Mesothelial cell of epicardium (in vitro differentiated cells): ENCODE measurements around the gene KIF4B. TPM values are rescaled to one million over a fixed set of nuclear protein-coding genes. Genes with fewer than 3 reads are reported as not detected.

ENCODE experiments used
- DNase-seq, 2 experiments: peaks; one replicate each; pipeline ENCODE4 v3.0.0; 2021; ENCODE audit warnings: low spot score in 2 of 2; ENCODE audit not compliant: unreplicated experiment in 2 of 2
- H3K27ac Mint-ChIP-seq: 2 replicates; pipeline ENCODE4 v1.8.0; 2021; ENCODE audit warnings: mixed read lengths
- H3K27me3 Mint-ChIP-seq: 2 replicates; pipeline ENCODE4 v1.8.0; 2021; ENCODE audit warnings: low read depth, mixed read lengths
- H3K36me3 Mint-ChIP-seq: 2 replicates; pipeline ENCODE4 v1.8.0; 2021; ENCODE audit warnings: mixed read lengths
- H3K4me1 Mint-ChIP-seq: 2 replicates; pipeline ENCODE4 v1.8.0; 2021; ENCODE audit warnings: mixed read lengths
- H3K4me3 Mint-ChIP-seq: 2 replicates; pipeline ENCODE4 v1.8.0; 2021; ENCODE audit warnings: mild to moderate bottlenecking, moderate library complexity, mixed read lengths
- H3K9me3 Mint-ChIP-seq: 2 replicates; pipeline ENCODE4 v1.8.0; 2021; ENCODE audit warnings: mixed read lengths
- total RNA-seq: library from RNA; stranded (reverse); gene quantifications from 3 replicates; pipeline ENCODE4 v1.2.1, GENCODE V29; 2021
- TF ChIP-seq, protein P1 (sequence below): fragments of 200-600 bp; sonication (generic); IDR thresholded peaks from one replicate; pipeline ENCODE4 v1.5.0; 2021; ENCODE audit warnings: antibody characterized with exemption; ENCODE audit not compliant: unreplicated experiment

KIF4B gene
- total RNA-seq, 1 donor from 2014 or later, result not detected

DNA sequence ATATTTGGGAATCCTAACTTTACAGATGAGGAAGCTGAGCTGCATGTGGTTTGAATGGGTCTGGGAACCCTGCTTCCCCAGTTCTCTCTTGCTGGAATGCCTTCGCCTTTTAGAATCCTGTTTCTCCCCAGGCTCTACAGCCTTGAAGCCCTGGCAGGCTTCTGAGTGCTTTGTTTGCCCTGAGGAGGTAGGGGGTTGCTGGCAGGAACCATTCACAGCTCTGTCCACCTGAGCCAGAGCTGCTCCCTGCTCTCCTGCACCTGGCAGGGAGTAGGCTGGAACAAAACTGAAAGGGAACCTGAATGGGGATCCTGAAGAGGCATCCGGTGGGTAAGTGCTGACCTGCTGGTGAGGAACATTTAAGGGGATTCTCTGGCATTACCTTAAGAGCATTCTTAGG lies 33.0 kb downstream of the KIF4B start:
- Mint-ChIP-seq H3K4me3 (no peak overlapping the region), H3K4me1 (peaks cover 6% of the 10 kb centered on the region), H3K27ac (no peak overlapping the region), H3K9me3 (no peaks in the 10 kb centered on the region), H3K36me3 (no peaks in the 10 kb centered on the region), H3K27me3 (peaks cover 4% of the 10 kb centered on the region)
- TF ChIP-seq, protein P1, sequence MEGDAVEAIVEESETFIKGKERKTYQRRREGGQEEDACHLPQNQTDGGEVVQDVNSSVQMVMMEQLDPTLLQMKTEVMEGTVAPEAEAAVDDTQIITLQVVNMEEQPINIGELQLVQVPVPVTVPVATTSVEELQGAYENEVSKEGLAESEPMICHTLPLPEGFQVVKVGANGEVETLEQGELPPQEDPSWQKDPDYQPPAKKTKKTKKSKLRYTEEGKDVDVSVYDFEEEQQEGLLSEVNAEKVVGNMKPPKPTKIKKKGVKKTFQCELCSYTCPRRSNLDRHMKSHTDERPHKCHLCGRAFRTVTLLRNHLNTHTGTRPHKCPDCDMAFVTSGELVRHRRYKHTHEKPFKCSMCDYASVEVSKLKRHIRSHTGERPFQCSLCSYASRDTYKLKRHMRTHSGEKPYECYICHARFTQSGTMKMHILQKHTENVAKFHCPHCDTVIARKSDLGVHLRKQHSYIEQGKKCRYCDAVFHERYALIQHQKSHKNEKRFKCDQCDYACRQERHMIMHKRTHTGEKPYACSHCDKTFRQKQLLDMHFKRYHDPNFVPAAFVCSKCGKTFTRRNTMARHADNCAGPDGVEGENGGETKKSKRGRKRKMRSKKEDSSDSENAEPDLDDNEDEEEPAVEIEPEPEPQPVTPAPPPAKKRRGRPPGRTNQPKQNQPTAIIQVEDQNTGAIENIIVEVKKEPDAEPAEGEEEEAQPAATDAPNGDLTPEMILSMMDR, result no peak
- DNase-seq, result no peak

- no peak overlapping the region for H3K27ac Mint-ChIP-seq
- H3K4me1 Mint-ChIP-seq, result peaks cover 10% of the 10 kb centered on the region
- H3K27me3 Mint-ChIP-seq, result peaks cover 4% of the 10 kb centered on the region
- no peaks in the 10 kb centered on the region for H3K9me3 Mint-ChIP-seq
- no peak for DNase-seq
- TF ChIP-seq, protein P1, result no peak
- H3K36me3 Mint-ChIP-seq, result no peaks in the 10 kb centered on the region
- no peak overlapping the region for H3K4me3 Mint-ChIP-seq
These were observed 34.3 kb downstream of the KIF4B start for GRCh38 chr5:155047818-155048217.

DNA sequence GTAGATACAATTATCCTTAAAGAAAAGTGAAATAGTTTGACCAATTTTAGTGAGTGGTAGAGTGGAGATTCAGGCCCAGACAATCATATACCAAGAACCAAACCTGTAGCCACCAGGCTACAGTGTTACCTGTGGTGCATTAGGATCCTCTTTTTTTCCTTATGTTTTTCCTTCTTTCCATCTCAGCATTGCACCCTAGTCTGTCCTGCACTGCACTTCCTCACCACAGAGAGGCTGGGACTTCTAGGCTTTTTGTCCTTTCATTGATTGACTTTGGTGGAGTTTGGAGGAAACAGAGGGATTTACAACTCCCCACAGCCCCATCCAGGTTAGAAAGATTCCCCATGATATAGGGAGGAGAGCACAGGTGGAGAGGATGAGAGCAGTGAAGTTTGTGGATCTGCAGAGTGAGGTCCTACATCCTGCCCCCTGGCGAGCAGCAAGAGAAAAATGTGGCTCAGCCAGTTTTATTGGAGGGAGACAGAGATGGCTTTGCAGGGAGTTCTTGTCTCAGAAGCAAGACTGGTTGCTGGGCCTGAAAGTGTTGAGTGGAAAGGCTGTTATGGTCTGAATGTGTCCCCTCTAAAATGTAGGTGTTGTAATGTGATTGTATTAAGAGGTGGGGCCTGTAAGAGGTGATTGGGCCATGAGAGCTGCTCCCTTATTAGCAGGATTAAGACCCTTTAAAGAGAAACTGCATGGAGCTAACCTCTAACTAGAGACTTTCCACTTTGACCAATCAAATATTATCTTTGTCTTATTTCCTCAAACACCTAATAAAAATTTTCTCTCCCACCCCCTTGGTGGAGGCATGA lies 36.2 kb downstream of the KIF4B start:
- H3K4me1 Mint-ChIP-seq, result peaks cover 24% of the 10 kb centered on the region
- H3K4me3 Mint-ChIP-seq, result no peak overlapping the region
- H3K36me3 Mint-ChIP-seq, result no peaks in the 10 kb centered on the region
- H3K9me3 Mint-ChIP-seq, result no peaks in the 10 kb centered on the region
- TF ChIP-seq, protein P1, result no peak
- peaks cover 9% of the 10 kb centered on the region for H3K27me3 Mint-ChIP-seq
- DNase-seq, result no peak
- no peak overlapping the region for H3K27ac Mint-ChIP-seq

- peaks cover 27% of the 10 kb centered on the region for H3K4me1 Mint-ChIP-seq
These were observed 36.9 kb downstream of the KIF4B start for GRCh38 chr5:155050384-155051019.

GRCh38 chr5:155052532-155052931 lies 39.0 kb downstream of the KIF4B start:
- no peak overlapping the region for H3K27ac Mint-ChIP-seq
- no peaks in the 10 kb centered on the region for H3K9me3 Mint-ChIP-seq

More at GRCh38 chr5:155050384-155051019, 36.9 kb downstream of the KIF4B start:
- TF ChIP-seq, protein P1, result no peak
- DNase-seq, result no peak
- Mint-ChIP-seq H3K9me3 (no peaks in the 10 kb centered on the region), H3K27ac (no peak overlapping the region), H3K36me3 (no peaks in the 10 kb centered on the region), H3K4me3 (no peak overlapping the region), H3K27me3 (peaks cover 11% of the 10 kb centered on the region)

More at GRCh38 chr5:155052532-155052931, 39.0 kb downstream of the KIF4B start:
- Mint-ChIP-seq H3K27me3 (peaks cover 10% of the 10 kb centered on the region), H3K36me3 (no peaks in the 10 kb centered on the region), H3K4me1 (peaks cover 40% of the 10 kb centered on the region), H3K4me3 (no peak overlapping the region)
- DNase-seq, result no peak
- TF ChIP-seq, protein P1, result no peak
